T-helper 1 cell (primary cell): Measurements from ENCODE around the gene LYZL2.

ENCODE experiments used
- DNase-seq, 5 donors: peaks; one replicate each; pipeline ENCODE4 v3.0.0-alpha.2; 2012 to 2020

Gene LYZL2

GRCh38 chr10:30589441-30589840 is 40.1 kb downstream of the LYZL2 start:
- DNase-seq, result no peak

- no peak for DNase-seq
Observed at GRCh38 chr10:30587522-30588031, 42.0 kb downstream of the LYZL2 start.

GRCh38 chr10:30586828-30587227 is 42.7 kb downstream of the LYZL2 start:
- no peak for DNase-seq

GRCh38 chr10:30583778-30584415 is 45.7 kb downstream of the LYZL2 start:
- no peak for DNase-seq

GRCh38 chr10:30581779-30582380 is 47.7 kb downstream of the LYZL2 start:
- DNase-seq, result peak in 2 of 5 donors; percentile 10 to 30

GRCh38 chr10:30580676-30581075 is 48.9 kb downstream of the LYZL2 start:
- no peak for DNase-seq

GRCh38 chr10:30580241-30580640 is 49.3 kb downstream of the LYZL2 start:
- no peak for DNase-seq

- no peak for DNase-seq
Observed at GRCh38 chr10:30579574-30579973, 50.0 kb downstream of the LYZL2 start.

GRCh38 chr10:30577048-30577447 is 52.5 kb downstream of the LYZL2 start:
- no peak for DNase-seq

- no peak for DNase-seq
Observed at GRCh38 chr10:30576641-30577040, 52.9 kb downstream of the LYZL2 start.

GRCh38 chr10:30574432-30574796 is 55.1 kb downstream of the LYZL2 start:
- DNase-seq, result no peak

- no peak for DNase-seq
Observed at GRCh38 chr10:30573721-30574431, 55.7 kb downstream of the LYZL2 start.

GRCh38 chr10:30565449-30565848 is 64.1 kb downstream of the LYZL2 start:
- no peak for DNase-seq

GRCh38 chr10:30562787-30563186 is 66.8 kb downstream of the LYZL2 start:
- DNase-seq, result peak in 1 of 5 donors; percentile 75
